Brain pericyte (primary cell): ENCODE data around the gene ZER1.

Experiments used
- DNase-seq: peaks from one replicate; pipeline ENCODE4 v3.0.0-alpha.2; 2012; ENCODE audit warnings: low read depth, low spot score

ZER1 gene

DNA sequence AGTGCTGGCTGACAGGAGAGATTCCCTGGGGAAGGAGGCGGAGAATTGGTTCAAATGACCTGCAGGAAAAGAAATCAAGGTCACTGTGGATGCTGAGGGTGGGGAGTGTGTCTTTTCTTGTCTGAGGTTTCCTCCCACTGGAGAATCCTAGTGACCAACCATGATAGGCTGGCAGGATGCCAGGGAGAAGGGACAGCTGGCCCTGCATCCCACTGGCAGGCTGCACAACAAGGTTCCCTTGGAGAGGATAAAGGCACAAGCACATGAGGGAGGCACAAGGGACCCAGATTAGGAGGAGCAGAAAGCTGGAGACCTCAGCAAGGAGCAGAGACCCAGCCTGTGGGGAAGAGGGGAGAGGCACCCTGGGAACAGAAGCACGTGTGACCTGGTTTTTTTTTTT is 36.4 kb downstream of the ZER1 start:
- no peak for DNase-seq

DNA sequence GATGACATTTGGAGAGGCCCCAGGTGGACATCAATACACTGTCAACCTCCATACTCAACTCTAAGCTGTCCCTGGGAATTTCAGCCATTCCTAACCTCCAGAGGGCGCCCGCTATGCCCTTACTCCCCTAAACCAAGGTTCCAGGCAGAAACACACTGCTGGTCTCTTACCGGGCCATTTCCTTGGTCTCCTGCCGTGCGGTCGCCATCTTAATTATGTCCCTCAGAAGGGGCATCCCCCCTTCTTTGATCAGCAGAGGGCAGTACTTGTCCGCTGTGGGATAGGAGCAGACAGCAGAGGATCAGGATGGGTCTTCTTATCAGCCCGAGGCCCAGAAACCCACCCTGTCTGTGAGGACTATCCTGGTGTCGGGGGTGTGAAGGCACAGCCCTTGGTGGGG is 38.5 kb downstream of the ZER1 start:
- peak; percentile 65 for DNase-seq

DNA sequence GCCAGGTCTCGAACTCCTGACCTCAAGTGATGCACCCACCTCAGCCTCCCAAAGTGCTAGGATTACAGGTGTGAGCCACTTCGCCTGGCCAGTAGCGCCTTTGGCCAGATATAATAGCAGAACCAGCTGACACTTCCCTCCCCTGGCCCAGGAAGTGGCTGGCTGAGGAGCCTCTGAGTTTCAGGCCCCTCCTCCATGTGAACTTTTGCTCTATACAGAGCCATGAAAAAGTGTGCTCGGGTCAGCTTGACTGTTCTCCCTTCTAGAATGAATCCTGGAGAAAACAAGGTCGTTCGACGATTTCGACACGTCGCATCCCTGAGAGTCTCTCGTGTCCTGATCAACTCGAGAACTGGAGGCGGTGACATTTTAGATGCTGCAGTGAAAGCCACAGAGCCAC is 39.2 kb downstream of the ZER1 start:
- no peak for DNase-seq

DNA sequence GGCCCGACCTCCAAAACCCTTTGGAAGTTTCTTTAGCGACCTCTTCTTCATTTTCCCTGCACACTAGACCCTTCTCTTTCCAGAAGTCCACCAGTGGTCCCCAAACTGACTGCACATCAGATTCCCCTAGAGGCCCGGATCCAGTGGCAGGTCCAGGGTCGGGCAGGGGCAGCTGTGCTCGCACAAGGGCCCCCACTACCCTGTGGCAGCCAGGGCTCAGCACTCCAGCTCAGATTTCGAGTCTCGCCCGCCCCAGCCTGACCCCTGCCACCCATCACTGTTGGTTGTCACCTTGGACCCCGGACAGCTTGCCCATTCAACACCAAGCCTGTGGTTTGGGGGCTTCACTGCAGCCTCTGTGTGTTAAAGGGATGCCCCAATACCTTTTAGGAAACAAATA is 40.0 kb downstream of the ZER1 start:
- no peak for DNase-seq

DNA sequence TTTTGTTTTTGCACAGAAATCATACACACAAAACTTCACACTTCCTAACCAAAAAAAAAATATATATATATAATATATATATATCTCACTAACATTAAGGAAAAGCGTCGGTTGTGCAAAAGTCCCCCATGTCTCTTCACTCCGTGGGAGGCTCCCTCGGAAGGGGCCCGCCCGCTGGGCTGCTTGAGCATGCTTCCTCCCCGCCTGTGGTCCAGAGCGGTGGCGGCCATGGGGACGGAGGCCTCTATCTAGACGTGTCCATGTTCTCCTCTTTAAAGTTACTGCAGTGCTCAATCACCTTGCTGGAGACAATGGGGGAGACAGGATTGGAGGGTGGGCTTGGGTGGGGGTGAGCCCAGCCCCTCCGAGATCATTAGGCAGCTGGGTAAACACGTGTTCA is 40.6 kb downstream of the ZER1 start:
- no peak for DNase-seq

DNA sequence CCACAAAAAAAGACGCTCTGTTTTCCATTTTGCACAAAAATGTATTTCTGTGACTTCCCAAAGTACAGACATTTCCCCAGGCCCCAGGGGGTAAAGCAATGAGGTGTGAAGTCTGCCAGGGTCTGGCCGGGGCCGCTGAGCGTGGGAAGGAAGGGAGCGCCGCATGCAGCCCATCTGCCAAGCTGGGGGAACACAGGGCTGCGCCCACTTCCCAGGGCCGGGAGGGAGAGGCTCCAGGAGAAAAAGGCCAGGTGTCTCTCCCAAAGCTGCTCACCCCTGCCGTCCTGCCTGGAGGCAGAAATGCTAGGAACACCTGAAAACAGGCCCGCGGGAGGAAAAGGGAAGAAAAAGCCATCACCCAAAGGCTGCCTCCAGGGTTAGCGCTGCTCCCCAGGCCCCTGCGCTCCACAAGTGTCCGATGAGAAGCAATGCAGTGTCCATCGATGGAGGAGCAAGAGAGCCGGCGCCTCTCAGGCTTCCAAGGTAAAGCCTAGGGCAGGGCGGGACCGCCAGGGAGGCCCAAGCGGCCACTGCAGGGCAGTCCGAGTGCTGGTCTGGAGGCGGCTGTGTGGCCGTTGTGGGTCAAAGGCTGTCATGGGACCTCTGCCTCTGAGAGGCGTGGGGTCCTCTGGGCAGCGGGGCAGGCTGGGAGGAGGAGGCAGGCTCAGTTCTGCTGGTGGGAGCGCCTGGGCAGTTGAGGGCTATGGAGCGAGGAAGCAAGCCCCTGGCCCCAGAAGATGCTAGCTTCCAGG is 41.8 kb downstream of the ZER1 start:
- no peak for DNase-seq

DNA sequence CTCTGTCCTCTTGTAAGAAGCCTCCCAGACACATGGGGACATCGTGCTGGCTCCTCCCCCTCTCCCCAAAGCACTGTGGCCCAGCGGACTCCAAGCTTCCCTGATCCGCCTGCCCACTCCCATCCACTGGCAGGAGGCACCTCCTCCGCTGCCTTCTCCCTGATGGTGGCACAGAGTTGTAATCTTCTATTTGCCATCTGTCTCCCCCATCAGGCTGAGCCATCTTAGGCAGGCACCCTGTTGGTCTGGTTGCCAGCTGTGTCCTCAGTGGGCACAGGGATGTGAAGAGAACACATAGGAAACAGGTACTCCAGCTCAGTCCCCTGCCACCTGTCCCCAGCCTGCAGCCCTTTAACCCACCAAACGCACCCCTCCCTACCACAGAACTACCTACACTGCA is 42.4 kb downstream of the ZER1 start:
- DNase-seq, result no peak

DNA sequence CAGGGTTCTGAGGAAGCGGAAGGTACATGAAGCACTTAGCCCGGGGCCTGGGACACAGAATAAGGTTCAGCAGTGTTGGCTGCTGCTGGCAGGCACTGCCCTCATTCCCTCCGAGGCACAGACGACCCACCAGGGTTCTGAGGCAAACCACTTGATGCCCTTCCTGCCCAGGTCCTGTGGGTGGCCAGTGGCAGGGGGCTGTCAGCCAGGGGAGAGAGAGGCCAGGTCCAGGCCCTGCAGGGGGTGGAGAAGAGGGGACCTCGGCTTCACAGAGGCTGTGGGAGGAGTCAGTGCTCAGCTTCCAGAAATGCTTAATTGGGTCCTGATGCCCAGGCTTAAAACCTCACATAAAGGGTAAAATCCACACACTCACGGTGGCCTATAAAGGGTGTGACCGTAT is 43.4 kb downstream of the ZER1 start:
- DNase-seq, result no peak

DNA sequence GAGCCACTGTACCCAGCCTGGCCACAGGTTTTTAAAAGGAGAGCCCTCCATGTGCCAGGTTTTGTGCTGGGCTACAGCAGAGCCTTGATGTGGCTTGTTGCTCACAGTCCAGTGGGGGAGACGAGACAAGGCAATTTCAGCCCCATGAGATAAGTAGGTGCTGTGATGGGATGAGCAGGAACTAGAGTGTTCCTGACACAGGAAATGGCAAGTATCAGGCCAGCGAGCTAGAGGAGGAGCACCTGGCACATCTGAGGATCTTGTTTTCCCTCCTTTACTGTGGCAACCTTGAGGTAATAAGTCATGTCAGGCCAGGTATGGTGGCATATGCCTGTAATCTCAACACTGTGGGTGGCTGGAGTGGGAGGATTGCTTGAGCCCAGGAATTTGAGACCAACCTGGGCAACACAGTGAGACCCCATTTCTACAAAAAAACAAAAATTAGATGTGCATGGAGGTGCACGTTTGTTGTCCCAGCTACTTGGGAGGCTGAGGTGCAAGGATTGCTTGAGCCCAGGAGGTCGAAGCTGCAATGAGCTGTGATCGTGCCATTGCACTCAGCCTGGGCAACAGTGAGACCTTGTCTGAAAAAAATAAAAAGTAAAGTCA is 44.0 kb downstream of the ZER1 start:
- no peak for DNase-seq

DNA sequence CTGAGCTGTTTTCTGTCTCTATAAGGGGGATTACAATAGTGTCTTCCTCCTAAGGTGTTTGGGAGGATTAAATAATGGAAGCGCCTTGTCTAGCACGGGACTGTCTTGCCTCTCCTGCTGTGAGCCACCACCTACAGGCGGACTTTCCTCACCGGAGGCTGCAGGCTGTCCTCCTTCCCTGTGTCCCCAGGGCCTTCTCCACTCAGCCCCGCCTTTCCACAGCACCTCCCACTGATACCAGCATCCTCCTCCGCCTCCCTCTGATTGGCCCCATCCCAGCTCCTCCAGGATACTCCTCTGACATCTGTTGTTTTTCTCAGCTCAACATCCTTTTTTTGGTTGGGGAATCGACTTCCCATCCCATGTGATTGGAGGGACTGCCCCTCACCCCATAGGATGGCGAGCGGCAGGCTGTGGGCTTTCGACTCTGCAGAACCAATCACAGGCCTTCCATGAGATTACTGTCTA is 46.9 kb downstream of the ZER1 start:
- no peak for DNase-seq

DNA sequence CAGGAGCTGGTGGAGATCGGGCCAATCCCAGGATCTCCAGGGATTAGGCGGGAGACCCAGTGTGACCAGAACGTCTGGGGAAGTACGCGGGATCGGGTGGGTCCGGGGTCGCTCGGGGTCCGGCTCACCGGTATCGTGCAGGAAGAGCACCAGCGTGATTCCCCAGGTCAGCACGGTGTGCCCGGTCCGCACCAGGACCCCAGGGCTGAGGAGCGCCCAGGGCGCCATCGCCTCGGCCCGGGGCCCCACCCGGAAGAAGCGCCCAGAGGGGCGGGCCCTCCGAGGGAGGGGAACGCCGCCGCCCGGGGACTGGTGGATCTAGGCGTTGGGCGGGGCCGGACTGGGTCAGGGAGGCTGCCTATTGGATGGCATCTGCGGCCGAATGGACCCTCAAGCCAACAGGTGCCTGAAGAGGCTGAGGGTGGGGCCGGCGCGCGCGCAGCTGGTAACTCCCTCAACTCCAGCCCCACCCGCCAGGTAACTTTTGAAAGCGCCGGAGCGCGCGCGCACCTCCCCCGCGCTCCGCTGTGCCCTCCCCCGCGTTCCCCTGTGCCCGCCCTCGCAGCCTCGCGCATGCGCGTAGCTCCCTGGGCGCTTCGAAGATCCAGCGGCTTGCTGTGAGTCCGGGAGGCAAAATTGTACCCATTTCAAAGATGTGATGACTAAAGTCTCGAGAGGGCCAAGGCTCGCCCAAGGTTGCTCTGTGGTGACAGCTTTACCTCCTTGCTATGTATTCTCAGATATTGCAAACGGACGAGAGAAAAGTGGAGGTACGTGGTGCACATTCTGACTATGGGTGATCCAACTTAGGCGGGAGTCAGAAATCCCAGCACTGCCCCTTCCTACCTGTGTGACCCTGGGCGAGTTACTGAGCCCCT is 47.6 kb downstream of the ZER1 start, which contains the start of gene ZDHHC12:
Gene ZDHHC12, minus strand, starts transcription at position 262 of the 878 bp plus-strand sequence. Its CDS starts 34 bp downstream, at position 228.
- peak; percentile 49 for DNase-seq

DNA sequence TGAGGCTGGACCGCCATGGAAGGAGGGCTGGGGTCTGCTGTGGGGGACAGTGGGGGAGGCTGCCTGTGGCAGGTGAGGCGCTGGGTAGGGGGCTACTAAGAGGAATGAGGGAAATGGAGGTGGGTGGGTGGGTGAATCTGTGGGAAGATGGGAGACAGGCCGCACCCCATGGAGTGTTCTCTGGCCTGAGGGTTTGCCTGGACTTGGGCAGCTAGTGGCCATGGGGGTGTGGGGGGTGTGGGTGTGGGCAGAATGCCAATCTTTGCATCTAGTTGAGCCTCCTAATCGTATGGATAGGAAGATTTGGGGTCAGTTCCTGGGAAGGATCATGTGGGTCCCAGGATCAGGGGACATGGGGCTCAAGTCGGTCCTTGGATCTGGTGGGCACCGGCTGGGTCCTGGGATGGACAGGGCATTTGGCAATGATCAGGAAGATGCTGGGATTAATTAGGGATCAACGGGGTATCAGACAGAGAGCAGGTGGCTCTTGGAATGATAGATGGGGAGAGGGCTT is 48.3 kb downstream of the ZER1 start:
- DNase-seq, result no peak

DNA sequence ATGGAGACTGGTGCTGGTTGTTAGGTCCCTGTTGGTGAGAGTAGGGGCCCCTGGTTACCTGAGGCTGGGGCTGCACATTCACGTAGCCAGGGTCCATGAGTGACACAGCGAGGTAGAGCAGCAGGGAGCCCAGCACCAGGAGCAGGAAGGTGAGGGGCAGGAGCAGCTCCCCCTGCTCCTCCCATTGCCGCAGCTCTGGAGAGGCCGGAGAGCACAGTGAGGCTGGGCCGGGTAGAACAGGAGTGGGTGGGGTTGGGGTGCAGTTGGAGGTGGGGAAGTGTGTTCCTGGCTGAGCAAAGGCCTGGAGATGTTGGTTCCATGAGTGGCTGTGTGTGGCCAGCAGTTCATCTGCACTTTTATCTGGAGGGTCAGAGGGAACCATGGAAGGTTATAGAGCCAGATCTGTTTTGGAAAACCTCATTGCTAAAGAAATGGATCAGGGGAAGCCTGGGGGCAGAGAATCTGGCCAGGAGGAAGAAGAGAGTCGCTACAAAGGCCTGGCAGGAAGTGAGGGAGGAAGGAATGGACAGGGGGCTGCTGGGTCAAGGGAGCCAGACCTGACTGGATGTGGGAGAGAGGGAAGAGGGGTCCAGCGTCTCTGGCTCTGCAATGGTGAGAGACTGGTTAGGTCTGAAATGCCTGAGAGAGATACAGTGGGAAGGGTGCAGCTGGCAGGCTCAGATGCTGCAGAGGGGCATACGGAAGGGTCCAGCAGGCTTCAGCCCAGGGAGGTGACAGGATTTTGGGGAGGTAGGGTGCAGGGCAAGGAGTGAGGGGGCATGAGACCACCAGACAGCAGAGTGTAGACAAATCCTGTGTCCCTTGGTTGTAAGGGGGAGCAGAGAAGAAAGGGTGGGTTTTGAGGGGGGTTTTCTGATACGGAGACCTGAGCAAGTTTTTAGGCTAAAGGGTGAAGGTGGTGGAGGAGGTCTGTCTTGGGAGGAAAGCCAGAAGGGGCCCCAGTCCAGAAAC is 49.1 kb downstream of the ZER1 start:
- no peak for DNase-seq

DNA sequence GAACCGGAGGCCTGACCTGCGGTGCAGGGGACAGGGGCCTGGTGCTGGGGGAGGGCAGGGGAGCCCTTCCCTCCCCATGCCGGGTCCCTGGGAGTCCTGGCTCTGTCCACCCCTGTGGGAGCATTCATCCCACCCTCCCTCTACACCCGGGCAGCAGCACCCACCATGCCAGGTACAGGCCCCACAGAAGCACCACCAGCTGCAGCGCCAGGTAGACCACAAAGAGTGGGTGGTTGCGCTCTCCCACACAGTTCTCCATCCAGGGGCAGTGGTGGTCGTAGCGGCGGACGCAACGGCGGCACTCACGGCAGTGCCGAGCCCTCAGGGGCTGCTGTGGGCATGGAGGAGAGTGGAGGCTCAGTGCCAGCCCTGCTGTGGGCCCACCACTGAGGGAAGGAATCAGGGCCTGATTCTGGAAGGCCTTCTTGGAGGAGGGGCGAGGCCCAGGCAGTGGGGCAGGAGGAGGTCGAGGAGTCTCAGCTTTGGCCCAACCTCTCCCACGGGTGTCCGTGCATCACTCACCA is 50.2 kb downstream of the ZER1 start:
- no peak for DNase-seq

DNA sequence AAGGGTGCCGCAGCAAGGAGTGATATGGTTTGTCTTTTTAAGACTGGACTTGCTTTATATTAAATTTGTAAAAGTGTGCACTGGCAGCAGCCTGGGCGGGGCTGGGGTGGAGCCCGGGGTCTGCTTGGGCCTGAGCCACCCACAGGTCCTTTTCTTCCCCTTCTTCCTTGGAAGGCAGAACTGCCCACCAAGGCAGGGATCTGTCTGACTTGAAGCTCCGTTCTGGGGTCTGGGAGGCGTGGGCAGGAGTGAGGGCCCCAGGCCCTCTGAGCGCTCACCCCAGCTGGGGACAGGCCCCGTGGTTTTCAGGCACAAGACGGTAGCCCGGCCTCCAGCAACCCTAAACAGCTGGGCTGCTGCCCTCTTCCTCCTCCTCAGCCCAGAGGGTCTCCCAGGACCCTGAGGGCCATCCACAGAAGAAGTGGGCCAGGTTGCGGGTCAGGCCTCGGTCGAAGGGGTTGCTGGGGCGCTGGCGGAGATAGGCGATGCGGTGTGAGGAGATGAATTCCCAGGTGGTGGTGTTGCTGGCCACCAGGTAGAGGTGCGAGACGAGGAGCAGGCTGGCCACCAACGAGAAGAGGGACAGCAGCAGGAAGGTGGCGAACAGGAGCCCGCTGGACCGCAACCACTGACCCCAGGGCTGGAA is 50.8 kb downstream of the ZER1 start:
- DNase-seq, result no peak

DNA sequence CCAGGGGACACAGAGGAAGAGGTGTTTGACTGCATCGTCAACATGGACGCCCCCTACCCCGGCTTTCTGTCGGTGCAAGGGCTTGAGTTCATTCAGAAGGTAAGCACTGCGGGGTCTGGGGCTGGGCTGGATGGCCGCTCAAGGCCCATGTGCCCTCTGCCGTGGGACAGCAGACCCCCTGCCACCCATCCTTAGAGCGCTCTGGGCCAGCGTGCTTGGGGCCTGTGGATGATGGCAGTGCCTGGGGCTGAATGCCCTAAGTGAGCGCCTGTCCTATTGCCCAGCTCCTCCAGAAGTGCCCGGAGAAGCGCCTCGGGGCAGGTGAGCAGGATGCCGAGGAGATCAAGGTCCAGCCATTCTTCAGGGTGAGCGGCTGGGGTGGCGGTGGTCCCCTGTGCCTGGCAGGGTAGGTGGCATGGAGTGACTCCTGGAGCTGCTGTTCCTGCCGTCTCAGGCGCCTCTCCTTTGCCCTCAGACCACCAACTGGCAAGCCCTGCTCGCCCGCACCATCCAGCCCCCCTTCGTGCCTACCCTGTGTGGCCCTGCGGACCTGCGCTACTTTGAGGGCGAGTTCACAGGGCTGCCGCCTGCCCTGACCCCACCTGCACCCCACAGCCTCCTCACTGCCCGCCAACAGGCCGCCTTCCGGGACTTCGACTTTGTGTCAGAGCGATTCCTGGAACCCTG is 51.7 kb downstream of the ZER1 start:
- DNase-seq, result no peak

DNA sequence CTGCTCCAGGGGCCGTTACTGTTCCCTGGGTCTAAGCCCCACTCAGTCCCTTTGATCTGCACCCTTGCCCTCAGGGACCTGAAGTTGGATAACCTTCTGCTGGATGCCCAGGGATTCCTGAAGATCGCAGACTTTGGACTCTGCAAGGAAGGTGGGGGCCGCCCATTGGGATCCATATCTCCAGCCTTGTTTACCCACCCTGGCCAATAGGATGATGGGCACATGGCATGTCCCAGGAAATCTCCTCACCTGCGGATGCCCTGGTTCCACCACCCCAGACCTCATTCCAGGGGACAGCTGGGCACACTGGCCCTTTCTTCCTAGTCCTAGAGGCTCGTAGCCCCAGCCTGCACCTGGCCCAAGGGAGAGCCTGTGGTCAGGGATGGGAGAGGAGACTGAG is 53.3 kb downstream of the ZER1 start:
- DNase-seq, result no peak

DNA sequence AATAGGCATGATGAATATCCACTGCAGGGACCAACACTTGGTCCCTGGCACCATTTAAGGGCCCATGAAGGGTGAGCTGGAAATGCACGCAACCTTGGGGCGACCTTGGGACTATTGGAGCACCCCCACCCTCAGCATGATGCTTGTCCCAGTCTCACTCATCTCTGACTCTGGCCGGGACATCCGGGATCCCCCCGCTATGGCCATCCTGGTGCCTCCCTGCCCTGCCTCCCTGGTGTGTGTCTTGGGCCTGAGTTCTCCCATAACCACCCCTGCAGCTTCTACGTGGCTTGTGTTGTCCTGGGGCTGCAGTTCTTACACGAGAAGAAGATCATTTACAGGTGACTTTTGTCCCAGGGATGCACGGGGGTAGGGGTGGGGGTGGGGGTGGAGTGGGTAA is 53.7 kb downstream of the ZER1 start:
- no peak for DNase-seq

DNA sequence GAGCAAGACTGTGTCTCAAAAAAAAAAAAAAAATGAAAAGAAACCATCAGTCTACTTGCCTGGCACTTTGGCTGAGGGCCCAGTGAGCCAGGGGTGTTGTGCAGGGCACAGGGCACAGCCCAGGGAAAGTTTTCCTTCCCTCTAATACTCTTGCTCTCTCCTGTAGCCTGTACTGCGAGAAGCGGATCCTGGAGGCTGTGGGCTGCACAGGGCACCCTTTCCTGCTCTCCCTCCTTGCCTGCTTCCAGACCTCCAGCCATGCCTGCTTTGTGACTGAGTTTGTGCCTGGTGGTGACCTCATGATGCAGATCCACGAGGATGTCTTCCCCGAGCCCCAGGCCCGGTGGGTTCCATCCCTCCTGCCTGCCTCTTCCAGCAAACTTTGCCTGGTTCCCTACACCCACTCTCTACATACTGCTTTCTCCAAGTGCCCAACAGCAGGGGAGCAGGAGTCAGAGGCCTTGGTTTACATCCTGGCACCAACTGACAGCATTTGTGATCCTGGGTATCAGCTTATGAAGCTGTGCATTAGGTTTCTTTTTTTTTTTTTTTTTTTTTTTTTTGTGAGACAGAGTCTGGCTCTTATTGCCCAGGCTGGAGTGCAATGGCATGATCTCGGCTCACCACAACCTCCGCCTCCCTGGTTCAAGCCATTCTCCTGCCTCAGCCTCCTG is 55.0 kb downstream of the ZER1 start:
- no peak for DNase-seq
